ENCODE results near the gene MYBPC2. TPM values are rescaled to one million over a fixed set of nuclear protein-coding genes. Genes with fewer than 3 reads are reported as not detected.
A peak's percentile ranks its signal among the peaks of the same experiment; 100 is the strongest.

MYBPC2 gene
- total and polyA plus RNA-seq, 12 donors, result 0.03 to 1.6 TPM; not detected in 10

DNA sequence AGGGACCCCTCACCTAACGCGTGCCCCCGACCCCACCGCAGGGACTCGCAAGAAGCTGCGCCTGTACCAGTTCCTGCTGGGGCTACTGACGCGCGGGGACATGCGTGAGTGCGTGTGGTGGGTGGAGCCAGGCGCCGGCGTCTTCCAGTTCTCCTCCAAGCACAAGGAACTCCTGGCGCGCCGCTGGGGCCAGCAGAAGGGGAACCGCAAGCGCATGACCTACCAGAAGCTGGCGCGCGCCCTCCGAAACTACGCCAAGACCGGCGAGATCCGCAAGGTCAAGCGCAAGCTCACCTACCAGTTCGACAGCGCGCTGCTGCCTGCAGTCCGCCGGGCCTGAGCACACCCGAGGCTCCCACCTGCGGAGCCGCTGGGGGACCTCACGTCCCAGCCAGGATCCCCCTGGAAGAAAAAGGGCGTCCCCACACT is 4.7 kb upstream of the MYBPC2 start:
- Histone ChIP-seq H3K36me3 (replicated peaks in 1 of 2) (no peaks in the 10 kb centered on the region), H3K4me1 (replicated peaks in 1 of 2) (peaks cover 0 to 12% of the 10 kb centered on the region in 2 donors), H3K27me3 (peaks cover 19% of the 10 kb centered on the region), H3K9me3 (replicated peaks in 1 of 3) (no peaks in the 10 kb centered on the region), H3K4me3 (peak overlapping the region in 1 of 4 donors; percentile 36), H3K27ac (peak overlapping the region in 2 of 5 donors; percentile 59 to 78)
- DNase-seq, result peak; percentile 74 to 87 (median 86)
- TF ChIP-seq, protein P1, sequence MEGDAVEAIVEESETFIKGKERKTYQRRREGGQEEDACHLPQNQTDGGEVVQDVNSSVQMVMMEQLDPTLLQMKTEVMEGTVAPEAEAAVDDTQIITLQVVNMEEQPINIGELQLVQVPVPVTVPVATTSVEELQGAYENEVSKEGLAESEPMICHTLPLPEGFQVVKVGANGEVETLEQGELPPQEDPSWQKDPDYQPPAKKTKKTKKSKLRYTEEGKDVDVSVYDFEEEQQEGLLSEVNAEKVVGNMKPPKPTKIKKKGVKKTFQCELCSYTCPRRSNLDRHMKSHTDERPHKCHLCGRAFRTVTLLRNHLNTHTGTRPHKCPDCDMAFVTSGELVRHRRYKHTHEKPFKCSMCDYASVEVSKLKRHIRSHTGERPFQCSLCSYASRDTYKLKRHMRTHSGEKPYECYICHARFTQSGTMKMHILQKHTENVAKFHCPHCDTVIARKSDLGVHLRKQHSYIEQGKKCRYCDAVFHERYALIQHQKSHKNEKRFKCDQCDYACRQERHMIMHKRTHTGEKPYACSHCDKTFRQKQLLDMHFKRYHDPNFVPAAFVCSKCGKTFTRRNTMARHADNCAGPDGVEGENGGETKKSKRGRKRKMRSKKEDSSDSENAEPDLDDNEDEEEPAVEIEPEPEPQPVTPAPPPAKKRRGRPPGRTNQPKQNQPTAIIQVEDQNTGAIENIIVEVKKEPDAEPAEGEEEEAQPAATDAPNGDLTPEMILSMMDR (IDR thresholded peaks at IDR 0.05), result no peak
- TF ChIP-seq POLR2A (IDR thresholded peaks at IDR 0.05), result no peak
- WGBS, 4 donors, result 3 to 15% (median 7%) methylated on average over 19 to 38 of the region's 38 CpGs; no CpG with 5 or more reads in 1 of the 4 donors
- intact Hi-C loops (cut with DNase I), result no loop called here

- Histone ChIP-seq H3K36me3 (replicated peaks in 1 of 2) (no peaks in the 10 kb centered on the region), H3K27me3 (peaks cover 21% of the 10 kb centered on the region), H3K4me1 (replicated peaks in 1 of 2) (peaks cover 0 to 12% of the 10 kb centered on the region in 2 donors), H3K4me3 (no peak overlapping the region), H3K9me3 (replicated peaks in 1 of 3) (no peaks in the 10 kb centered on the region), H3K27ac (no peak overlapping the region)
- intact Hi-C loops (cut with DNase I), result no loop called here
- no peak for DNase-seq
- WGBS, 4 donors, result 74 to 93% (median 78%) methylated on average over 1 to 7 of the region's 7 CpGs
- TF ChIP-seq, protein P1 (IDR thresholded peaks at IDR 0.05), result no peak
- no peak for TF ChIP-seq POLR2A (IDR thresholded peaks at IDR 0.05)
Measured at GRCh38 chr19:50428772-50429463, 3.8 kb upstream of the MYBPC2 start.

DNA sequence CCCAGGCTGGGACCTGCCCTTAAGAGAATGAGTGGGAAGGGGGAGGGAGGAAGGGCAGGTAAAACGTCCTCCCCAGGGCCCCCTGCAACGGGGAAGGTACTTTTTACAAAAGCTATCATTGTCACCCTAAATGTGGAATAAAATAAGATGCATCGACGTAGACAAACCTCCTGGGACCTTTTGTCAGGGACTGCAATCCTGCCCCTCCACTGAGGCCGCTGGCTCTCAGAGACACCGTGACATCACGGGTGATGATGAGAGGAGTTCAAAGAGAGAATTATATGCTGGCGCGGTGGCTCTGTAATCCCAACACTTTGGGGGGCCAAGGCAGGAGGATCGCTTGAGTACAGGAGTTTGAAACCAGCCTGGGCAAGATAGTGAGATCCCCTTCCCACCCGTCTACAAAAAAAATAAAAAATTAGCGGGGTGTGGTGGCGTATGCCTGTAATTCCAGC is 1.8 kb upstream of the MYBPC2 start:
- TF ChIP-seq POLR2A (IDR thresholded peaks at IDR 0.05), result no peak
- TF ChIP-seq, protein P1 (IDR thresholded peaks at IDR 0.05), result no peak
- intact Hi-C loops (cut with DNase I), result no loop called here

GRCh38 chr19:50431343-50432220 is 1.1 kb upstream of the MYBPC2 start:
- H3K27ac ChIP-seq, result peak overlapping the region in 2 of 5 donors; percentile 52 to 86
- peak; percentile 68 to 89 (median 82) for DNase-seq
- TF ChIP-seq, protein P1 (IDR thresholded peaks at IDR 0.05), result no peak
- TF ChIP-seq POLR2A (IDR thresholded peaks at IDR 0.05), result no peak
- H3K4me3 ChIP-seq, result peak overlapping the region in 2 of 4 donors; percentile 38 to 66
- intact Hi-C loops (cut with DNase I), result no loop called here
- H3K36me3 ChIP-seq (replicated peaks in 1 of 2), result no peaks in the 10 kb centered on the region
- H3K27me3 ChIP-seq, result peaks cover 24% of the 10 kb centered on the region
- peaks cover 0 to 12% of the 10 kb centered on the region in 2 donors for H3K4me1 ChIP-seq (replicated peaks in 1 of 2)
- H3K9me3 ChIP-seq (replicated peaks in 1 of 3), result no peaks in the 10 kb centered on the region
- WGBS, 4 donors, result 3 to 4% (median 3%) methylated on average over 27 to 54 of the region's 54 CpGs

More for the DNA sequence above, 1.8 kb upstream of the MYBPC2 start:
- Histone ChIP-seq H3K4me3 (peak overlapping the region in 1 of 4 donors; percentile 66), H3K9me3 (replicated peaks in 1 of 3) (no peaks in the 10 kb centered on the region), H3K4me1 (replicated peaks in 1 of 2) (peaks cover 0 to 12% of the 10 kb centered on the region in 2 donors), H3K27me3 (peaks cover 24% of the 10 kb centered on the region), H3K36me3 (replicated peaks in 1 of 2) (no peaks in the 10 kb centered on the region), H3K27ac (peak overlapping the region in 2 of 5 donors; percentile 52 to 86)
- 40 to 48% (median 43%) methylated on average over 13 of the region's 13 CpGs for WGBS, 4 donors
- no peak for DNase-seq
